ENCODE results near the gene PRKCQ. TPM values are rescaled to one million over a fixed set of nuclear protein-coding genes. Genes with fewer than 3 reads are reported as not detected.
"Not testable (repeated sequence)": the region's sequence is repeated elsewhere in the genome, so short reads cannot be mapped to it uniquely, and the experiment has no call there.

Gene PRKCQ
- total RNA-seq, 1 donor from 2014 or later: 0.16 TPM

- intact Hi-C loops (cut with DNase I); DNase-seq (ENCODE audit: missing footprints); ATAC-seq: not testable (repeated sequence)
These were observed 140.2 kb downstream of the PRKCQ start for GRCh38 chr10:6439875-6440274.

- ATAC-seq: no peak
- intact Hi-C loops (cut with DNase I): no loop called here
- no peak for DNase-seq (ENCODE audit: missing footprints)
These were observed 148.2 kb downstream of the PRKCQ start for GRCh38 chr10:6431861-6432260.

- no peak for DNase-seq (ENCODE audit: missing footprints)
- intact Hi-C loops (cut with DNase I): no loop called here
- no peak for ATAC-seq
These were observed 148.9 kb downstream of the PRKCQ start for GRCh38 chr10:6431186-6431585.

GRCh38 chr10:6430423-6430980, 149.6 kb downstream of the PRKCQ start:
- no peak for ATAC-seq
- intact Hi-C loops (cut with DNase I): no loop called here
- DNase-seq (ENCODE audit: missing footprints): no peak

- intact Hi-C loops (cut with DNase I): no loop called here
- ATAC-seq (no peak), DNase-seq (ENCODE audit: missing footprints) (no peak)
These were observed 152.6 kb downstream of the PRKCQ start for GRCh38 chr10:6427357-6427959.

GRCh38 chr10:6426317-6426716, 153.8 kb downstream of the PRKCQ start:
- DNase-seq (ENCODE audit: missing footprints) (no peak), ATAC-seq (no peak)
- intact Hi-C loops (cut with DNase I): no loop called here

- intact Hi-C loops (cut with DNase I): no loop called here
- DNase-seq (ENCODE audit: missing footprints): no peak
- ATAC-seq: no peak
These were observed 156.5 kb downstream of the PRKCQ start for GRCh38 chr10:6423413-6424170.

- intact Hi-C loops (cut with DNase I): no loop called here
- no peak for DNase-seq (ENCODE audit: missing footprints)
- ATAC-seq: no peak
These were observed 157.1 kb downstream of the PRKCQ start for GRCh38 chr10:6423004-6423403.

GRCh38 chr10:6418613-6419216, 161.4 kb downstream of the PRKCQ start:
- no peak for ATAC-seq
- DNase-seq (ENCODE audit: missing footprints): no peak
- intact Hi-C loops (cut with DNase I): loop anchor here (10.0 kb wide), 1 partner anchor 256 kb away; no protein-coding TSS in a partner anchor

GRCh38 chr10:6418167-6418566, 161.9 kb downstream of the PRKCQ start:
- intact Hi-C loops (cut with DNase I): loop anchor here (10.0 kb wide), 1 partner anchor 257 kb away; no protein-coding TSS in a partner anchor
- DNase-seq (ENCODE audit: missing footprints) (no peak), ATAC-seq (no peak)

GRCh38 chr10:6416892-6417512, 163.1 kb downstream of the PRKCQ start:
- peak; percentile 50 for ATAC-seq
- intact Hi-C loops (cut with DNase I): loop anchor here (10.0 kb wide), 1 partner anchor 258 kb away; no protein-coding TSS in a partner anchor
- DNase-seq (ENCODE audit: missing footprints): no peak

GRCh38 chr10:6411436-6411835, 168.6 kb downstream of the PRKCQ start:
- ATAC-seq (no peak), DNase-seq (ENCODE audit: missing footprints) (no peak)
- intact Hi-C loops (cut with DNase I): loop anchor here (10.0 kb wide), 1 partner anchor 263 kb away; no protein-coding TSS in a partner anchor

GRCh38 chr10:6410830-6411229, 169.2 kb downstream of the PRKCQ start:
- intact Hi-C loops (cut with DNase I): loop anchor here (10.0 kb wide), 1 partner anchor 264 kb away; no protein-coding TSS in a partner anchor
- no peak for ATAC-seq
- no peak for DNase-seq (ENCODE audit: missing footprints)

- DNase-seq (ENCODE audit: missing footprints) (no peak), ATAC-seq (peak; percentile 92)
These were observed 170.0 kb downstream of the PRKCQ start for GRCh38 chr10:6409971-6410643.

GRCh38 chr10:6408799-6409198, 171.3 kb downstream of the PRKCQ start:
- intact Hi-C loops (cut with DNase I): no loop called here
- ATAC-seq: no peak
- DNase-seq (ENCODE audit: missing footprints): no peak

More at GRCh38 chr10:6409971-6410643, 170.0 kb downstream of the PRKCQ start:
- intact Hi-C loops (cut with DNase I): loop anchor here (10.0 kb wide), 1 partner anchor 265 kb away; no protein-coding TSS in a partner anchor

GRCh38 chr10:6407034-6407721, 172.9 kb downstream of the PRKCQ start:
- intact Hi-C loops (cut with DNase I): no loop called here
- ATAC-seq (no peak), DNase-seq (ENCODE audit: missing footprints) (no peak)

- intact Hi-C loops (cut with DNase I): no loop called here
- DNase-seq (ENCODE audit: missing footprints) (no peak), ATAC-seq (no peak)
These were observed 173.6 kb downstream of the PRKCQ start for GRCh38 chr10:6406220-6407033.
